Colonic mucosa (tissue), 4 donors: ENCODE results near the gene MYO18A. TPM values are rescaled to one million over a fixed set of nuclear protein-coding genes. Genes with fewer than 3 reads are reported as not detected.
"Not testable (repeated sequence)": the region's sequence is repeated elsewhere in the genome, so short reads cannot be mapped to it uniquely, and the experiment has no call there.

Experiments used
- DNase-seq: peaks from one replicate; pipeline ENCODE4 v3.0.0-alpha.2; 2020
- H3K27ac ChIP-seq: fragments of 200-600 bp; one replicate; pipeline ENCODE4 v1.8.0; 2021
- H3K27me3 ChIP-seq: fragments of 200-600 bp; one replicate; pipeline ENCODE4 v1.8.0; 2021
- H3K36me3 ChIP-seq: fragments of 200-600 bp; one replicate; pipeline ENCODE4 v1.8.0; 2021
- H3K4me1 ChIP-seq: fragments of 200-600 bp; one replicate; pipeline ENCODE4 v1.8.0; 2021; ENCODE audit warnings: mild to moderate bottlenecking
- H3K4me3 ChIP-seq: fragments of 200-600 bp; one replicate; pipeline ENCODE4 v1.8.0; 2021
- H3K9ac ChIP-seq, 2 donors: one replicate each; pipeline ENCODE4 v1.7.0; 2013; ENCODE audit warnings: control low read depth in 2 of 2, low read depth in 2 of 2, low read length in 2 of 2
- H3K9me3 ChIP-seq: fragments of 200-600 bp; one replicate; pipeline ENCODE4 v1.8.0; 2021
- intact Hi-C: fragments of 100-400 bp; cut with DNase I; formaldehyde crosslinking; loops from one replicate; pipeline ENCODE4 v1.14.1; 2022
- total RNA-seq, 2 donors: library from RNA; stranded (reverse); fragmentation: NEBNext Ultra II Directional in 1 of 2; extraction: Animal tissue kit (Norgen Biotek cat#: 25700) in 1 of 2; gene quantifications; one replicate each; pipeline ENCODE4 v1.2.1, GENCODE V29; 2021
- TF ChIP-seq, protein P1 (sequence below): fragments of 200-600 bp; IDR thresholded peaks from one replicate; pipeline ENCODE4 v1.8.0; 2022; ENCODE audit warnings: antibody characterized with exemption, mild to moderate bottlenecking
- donor health status: healthy.
- donor health status: DM: no; HTN: no; CAD: no.
- donor health status: DM: no; HTN: no; CAD: no.

MYO18A gene
- total RNA-seq, 2 donors from 2014 or later = 63.3 to 112 TPM

DNA sequence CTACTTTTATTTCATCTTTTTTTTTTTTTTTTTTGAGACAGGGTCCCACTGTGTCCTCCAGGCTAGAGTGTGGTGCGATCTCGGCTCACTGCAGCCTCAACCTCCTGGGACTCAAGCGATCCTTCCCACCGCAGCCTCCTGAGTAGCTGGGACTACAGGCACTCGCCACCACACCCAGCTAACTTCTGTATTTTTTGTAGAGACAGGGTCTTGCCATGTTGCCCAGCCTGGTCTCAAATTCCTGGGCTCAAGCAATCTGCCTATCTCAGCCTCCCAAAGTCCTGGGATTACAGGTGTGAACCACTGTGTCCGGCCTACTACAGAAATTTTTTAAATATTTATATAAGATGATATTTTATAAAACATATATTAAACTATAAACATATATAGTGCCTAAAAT is 4.8 kb downstream of the MYO18A start:
- intact Hi-C loops = no loop called here
- DNase-seq = no peak
- Histone ChIP-seq H3K9ac (no peak overlapping the region), H3K27me3 (no peaks in the 10 kb centered on the region), H3K9me3 (no peaks in the 10 kb centered on the region), H3K36me3 (no peaks in the 10 kb centered on the region), H3K4me1 (peaks cover 6% of the 10 kb centered on the region), H3K27ac (no peak overlapping the region), H3K4me3 (no peak overlapping the region)
- TF ChIP-seq, protein P1, sequence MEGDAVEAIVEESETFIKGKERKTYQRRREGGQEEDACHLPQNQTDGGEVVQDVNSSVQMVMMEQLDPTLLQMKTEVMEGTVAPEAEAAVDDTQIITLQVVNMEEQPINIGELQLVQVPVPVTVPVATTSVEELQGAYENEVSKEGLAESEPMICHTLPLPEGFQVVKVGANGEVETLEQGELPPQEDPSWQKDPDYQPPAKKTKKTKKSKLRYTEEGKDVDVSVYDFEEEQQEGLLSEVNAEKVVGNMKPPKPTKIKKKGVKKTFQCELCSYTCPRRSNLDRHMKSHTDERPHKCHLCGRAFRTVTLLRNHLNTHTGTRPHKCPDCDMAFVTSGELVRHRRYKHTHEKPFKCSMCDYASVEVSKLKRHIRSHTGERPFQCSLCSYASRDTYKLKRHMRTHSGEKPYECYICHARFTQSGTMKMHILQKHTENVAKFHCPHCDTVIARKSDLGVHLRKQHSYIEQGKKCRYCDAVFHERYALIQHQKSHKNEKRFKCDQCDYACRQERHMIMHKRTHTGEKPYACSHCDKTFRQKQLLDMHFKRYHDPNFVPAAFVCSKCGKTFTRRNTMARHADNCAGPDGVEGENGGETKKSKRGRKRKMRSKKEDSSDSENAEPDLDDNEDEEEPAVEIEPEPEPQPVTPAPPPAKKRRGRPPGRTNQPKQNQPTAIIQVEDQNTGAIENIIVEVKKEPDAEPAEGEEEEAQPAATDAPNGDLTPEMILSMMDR = no peak

DNA sequence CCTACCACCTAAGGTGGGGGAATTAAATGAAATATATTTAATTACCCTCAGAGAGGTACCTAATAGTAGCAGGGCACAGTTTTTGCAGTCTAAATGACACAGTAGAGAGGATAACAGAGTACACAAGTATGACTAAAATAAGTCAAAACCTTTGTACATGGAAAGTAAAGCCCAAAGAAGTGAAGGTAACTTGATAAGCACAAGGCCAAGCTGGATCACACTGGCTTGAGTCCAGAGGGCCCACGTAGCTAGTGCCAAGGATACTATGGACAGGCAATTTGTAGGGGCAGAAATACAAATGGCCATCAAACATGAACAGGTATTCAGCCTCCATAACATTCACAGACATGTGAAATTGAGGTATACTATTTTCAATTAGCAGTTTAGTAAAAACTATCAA is 7.6 kb downstream of the MYO18A start:
- DNase-seq = no peak

DNA sequence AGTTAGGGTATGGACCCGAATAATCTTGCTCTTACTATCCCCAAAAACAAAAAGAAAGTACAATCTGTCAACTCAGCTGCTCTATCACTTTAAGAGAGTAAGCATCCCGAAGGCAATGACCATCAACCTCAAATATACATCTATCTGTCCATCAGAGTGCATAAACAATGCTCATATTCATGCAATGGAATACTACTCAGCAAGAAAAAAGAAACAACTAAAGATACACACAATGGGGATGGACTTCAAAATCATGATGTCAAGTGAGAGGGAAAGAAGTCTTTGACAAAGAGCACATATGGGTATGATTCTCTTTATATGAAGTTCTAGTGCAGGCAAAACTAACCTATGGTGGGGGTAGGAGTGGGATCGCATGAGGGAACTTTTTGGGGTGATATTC is 9.5 kb downstream of the MYO18A start:
- TF ChIP-seq, protein P1 = no peak
- Histone ChIP-seq H3K27ac (no peak overlapping the region), H3K9me3 (no peaks in the 10 kb centered on the region), H3K4me1 (no peaks in the 10 kb centered on the region), H3K4me3 (no peak overlapping the region), H3K9ac (no peak overlapping the region), H3K36me3 (peaks cover 5% of the 10 kb centered on the region), H3K27me3 (no peaks in the 10 kb centered on the region)
- intact Hi-C loops = no loop called here
- DNase-seq = no peak

More for the DNA sequence above, 7.6 kb downstream of the MYO18A start:
- TF ChIP-seq, protein P1 = no peak
- Histone ChIP-seq H3K4me3 (no peak overlapping the region), H3K27me3 (no peaks in the 10 kb centered on the region), H3K36me3 (no peaks in the 10 kb centered on the region), H3K9ac (no peak overlapping the region), H3K27ac (no peak overlapping the region), H3K4me1 (peaks cover 4% of the 10 kb centered on the region), H3K9me3 (no peaks in the 10 kb centered on the region)
- intact Hi-C loops = no loop called here

DNA sequence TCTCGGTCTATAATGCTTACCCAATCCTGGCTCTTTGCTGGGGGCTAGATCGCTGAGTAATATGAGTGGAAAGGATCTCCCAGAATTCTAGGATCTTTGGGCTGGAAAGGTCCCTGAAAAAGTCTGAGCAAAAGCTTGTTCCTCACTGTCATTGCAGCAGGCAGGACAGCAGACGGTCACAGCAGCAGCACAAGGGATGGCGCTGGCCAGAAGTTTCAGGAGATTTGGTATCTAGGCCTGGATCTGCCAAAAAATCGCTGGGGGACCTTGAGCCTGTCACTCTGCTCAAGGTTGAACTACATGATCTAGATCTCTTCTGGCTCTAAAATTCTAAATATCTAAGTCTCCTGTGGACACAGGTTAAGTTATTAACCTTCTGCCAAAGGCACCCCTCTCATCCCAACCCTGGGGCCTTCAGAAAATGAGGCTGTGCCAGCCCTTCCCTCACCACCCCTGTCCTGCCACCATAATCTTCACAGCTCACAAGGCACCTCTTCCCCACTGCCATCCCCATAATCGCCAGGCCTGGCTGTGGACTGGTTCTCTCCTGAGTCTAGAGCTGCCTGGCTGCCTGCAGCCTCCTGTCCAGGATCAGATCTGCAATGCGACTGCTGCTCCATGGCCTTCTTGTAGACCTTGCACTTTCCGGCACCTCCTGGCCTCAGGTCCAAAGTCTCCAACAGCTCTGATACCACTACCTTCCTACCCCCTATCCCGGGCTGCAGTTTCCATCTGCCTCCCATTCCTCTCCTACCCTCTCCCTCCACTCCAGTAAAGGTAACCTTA is 10.2 kb downstream of the MYO18A start:
- TF ChIP-seq, protein P1 = no peak
- DNase-seq = no peak
- Histone ChIP-seq H3K4me1 (no peaks in the 10 kb centered on the region), H3K9ac (no peak overlapping the region), H3K9me3 (no peaks in the 10 kb centered on the region), H3K27me3 (no peaks in the 10 kb centered on the region), H3K4me3 (no peak overlapping the region), H3K36me3 (peaks cover 5% of the 10 kb centered on the region), H3K27ac (no peak overlapping the region)
- intact Hi-C loops = no loop called here

DNA sequence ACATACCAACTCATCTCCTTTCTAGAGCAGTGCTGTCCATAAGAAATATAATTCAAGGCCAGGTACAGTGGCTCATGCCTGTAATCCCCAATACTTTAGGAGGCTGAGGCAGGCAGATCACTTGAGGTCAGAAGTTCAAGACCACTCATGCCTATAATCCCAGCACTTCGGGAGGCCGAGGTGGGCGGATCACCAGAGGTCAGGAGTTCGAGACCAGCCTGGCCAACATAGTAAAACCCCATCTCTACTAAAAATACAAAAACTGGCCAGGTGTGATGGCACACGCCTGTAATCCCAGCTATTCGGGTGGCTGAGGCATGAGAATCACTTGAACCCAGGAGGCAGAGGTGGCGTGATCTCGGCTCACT is 11.5 kb downstream of the MYO18A start:
- H3K27me3 ChIP-seq, H3K9me3 ChIP-seq, H3K4me1 ChIP-seq, DNase-seq, intact Hi-C loops, H3K9ac ChIP-seq, H3K4me3 ChIP-seq, H3K27ac ChIP-seq, H3K36me3 ChIP-seq: not testable (repeated sequence)

DNA sequence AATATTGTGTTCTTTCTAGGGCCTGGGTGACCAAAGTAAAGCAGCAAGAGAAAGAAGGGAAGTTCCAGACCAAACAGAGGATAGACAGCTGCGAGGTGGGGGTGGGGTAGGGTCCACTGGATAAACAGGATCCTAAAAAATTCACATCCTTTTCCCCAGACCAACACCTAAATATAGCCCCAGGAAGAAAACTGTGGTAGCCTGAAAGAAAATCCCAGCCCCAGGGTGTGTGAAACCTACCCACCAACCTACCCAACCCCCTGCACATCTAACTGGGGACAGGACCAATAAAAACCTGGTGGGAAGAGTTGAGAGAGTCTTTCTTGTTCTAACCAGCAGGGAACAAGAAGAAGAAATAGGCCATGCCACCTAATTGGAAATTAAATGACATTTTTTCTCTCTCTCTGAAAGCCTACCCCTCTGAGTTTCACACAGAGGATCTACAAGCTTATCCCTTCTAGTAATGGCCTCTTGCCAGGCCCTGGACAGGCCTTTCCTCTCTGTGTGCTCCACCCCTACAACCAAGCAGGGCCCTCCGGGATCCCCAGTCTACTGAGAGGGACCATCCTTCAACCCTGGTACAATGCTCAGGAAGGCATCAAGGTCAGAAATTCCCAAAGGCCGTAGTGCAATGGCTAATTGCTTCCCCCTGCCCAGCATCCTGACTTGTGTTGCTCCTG is 12.0 kb downstream of the MYO18A start:
- no peak overlapping the region for H3K27ac ChIP-seq
- H3K9me3 ChIP-seq = no peaks in the 10 kb centered on the region
- H3K4me3 ChIP-seq = no peak overlapping the region
- intact Hi-C loops = no loop called here
- H3K9ac ChIP-seq = no peak overlapping the region
- H3K4me1 ChIP-seq = no peaks in the 10 kb centered on the region
- TF ChIP-seq, protein P1 = no peak
- no peak for DNase-seq
- H3K36me3 ChIP-seq = peaks cover 7% of the 10 kb centered on the region
- no peaks in the 10 kb centered on the region for H3K27me3 ChIP-seq
